Measurements from ENCODE around the gene ITGB5.

DNA sequence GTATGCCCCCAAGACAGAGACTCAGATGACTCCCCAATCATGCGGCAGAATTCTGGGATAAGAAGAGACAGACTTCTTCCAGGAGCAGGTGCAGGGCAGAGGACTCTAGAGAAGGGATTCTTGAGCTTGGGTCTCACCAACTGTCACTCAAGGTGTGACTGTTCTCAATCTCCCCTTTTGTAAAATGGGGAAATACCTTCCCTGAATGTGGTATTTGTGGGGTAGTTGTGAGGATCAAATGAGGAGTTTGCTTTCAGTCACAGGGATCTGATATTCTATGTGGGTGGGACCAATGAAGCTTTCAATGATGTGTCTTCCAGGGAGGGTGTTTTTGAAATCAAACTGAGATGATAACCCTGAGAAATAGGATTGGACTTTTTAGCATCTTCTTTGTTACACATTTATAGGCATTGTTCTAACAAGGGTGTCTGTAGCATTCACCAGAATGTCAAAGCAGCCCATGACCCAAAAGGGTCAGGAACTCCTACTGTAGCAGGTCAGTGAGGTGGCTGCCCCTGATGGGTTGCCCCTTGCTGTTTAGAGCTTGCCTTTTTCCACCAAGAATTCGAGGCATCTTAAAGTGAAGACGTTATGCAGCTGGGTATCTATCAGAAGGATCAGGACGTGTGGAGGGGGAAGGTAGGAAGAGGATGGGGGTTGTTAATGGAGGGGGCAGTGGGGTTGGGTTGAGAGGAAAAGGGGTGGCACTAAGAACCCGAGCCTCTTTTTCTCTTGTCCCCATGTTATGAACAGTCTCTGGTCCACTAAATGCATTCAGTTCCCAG lies 128.1 kb downstream of the ITGB5 start:
- no peak for TF ChIP-seq RAD21 (IDR thresholded peaks at IDR 0.05)
- TF ChIP-seq, protein P1, sequence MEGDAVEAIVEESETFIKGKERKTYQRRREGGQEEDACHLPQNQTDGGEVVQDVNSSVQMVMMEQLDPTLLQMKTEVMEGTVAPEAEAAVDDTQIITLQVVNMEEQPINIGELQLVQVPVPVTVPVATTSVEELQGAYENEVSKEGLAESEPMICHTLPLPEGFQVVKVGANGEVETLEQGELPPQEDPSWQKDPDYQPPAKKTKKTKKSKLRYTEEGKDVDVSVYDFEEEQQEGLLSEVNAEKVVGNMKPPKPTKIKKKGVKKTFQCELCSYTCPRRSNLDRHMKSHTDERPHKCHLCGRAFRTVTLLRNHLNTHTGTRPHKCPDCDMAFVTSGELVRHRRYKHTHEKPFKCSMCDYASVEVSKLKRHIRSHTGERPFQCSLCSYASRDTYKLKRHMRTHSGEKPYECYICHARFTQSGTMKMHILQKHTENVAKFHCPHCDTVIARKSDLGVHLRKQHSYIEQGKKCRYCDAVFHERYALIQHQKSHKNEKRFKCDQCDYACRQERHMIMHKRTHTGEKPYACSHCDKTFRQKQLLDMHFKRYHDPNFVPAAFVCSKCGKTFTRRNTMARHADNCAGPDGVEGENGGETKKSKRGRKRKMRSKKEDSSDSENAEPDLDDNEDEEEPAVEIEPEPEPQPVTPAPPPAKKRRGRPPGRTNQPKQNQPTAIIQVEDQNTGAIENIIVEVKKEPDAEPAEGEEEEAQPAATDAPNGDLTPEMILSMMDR (IDR thresholded peaks at IDR 0.05; ENCODE audit: low read depth, low read length, missing input control) = no peak
- TF ChIP-seq SP1 (IDR thresholded peaks at IDR 0.05) = no peak
- TF ChIP-seq MAX (IDR thresholded peaks at IDR 0.05) = no peak
- no peak for TF ChIP-seq RXRA (IDR thresholded peaks at IDR 0.05)
- TF ChIP-seq JUND (IDR thresholded peaks at IDR 0.05) = no peak
- TF ChIP-seq REST (IDR thresholded peaks at IDR 0.05) = no peak

All from liver (tissue), 3 donors.